HG03520 (cell line): ENCODE results near the gene MS4A6A.
A peak's percentile ranks its signal among the peaks of the same experiment; 100 is the strongest.
"Not testable (repeated sequence)": the region's sequence is repeated elsewhere in the genome, so short reads cannot be mapped to it uniquely, and the experiment has no call there.

ENCODE experiments used
- ATAC-seq: cut with Tn5 transposase; IDR thresholded peaks from one replicate; pipeline ENCODE4 v1.9.1; 2021; ENCODE audit warnings: mild to moderate bottlenecking, moderate library complexity; ENCODE audit not compliant: unreplicated experiment

MS4A6A gene

GRCh38 chr11:60182541-60183330 lies at the start of gene MS4A6A:
Gene MS4A6A (minus strand): TSS chr11:60183083. CDS start chr11:60181727, 1,356 bp downstream.
- ATAC-seq, result no peak

GRCh38 chr11:60230681-60231080 lies 47.8 kb upstream of the MS4A6A start:
- ATAC-seq, result no peak

GRCh38 chr11:60222141-60222540 lies 39.3 kb upstream of the MS4A6A start:
- ATAC-seq, result no peak

- no peak for ATAC-seq
Measured at GRCh38 chr11:60221692-60222091, 38.8 kb upstream of the MS4A6A start.

- ATAC-seq, result no peak
Measured at GRCh38 chr11:60221181-60221580, 38.3 kb upstream of the MS4A6A start.

GRCh38 chr11:60214386-60214785 lies 31.5 kb upstream of the MS4A6A start:
- ATAC-seq, result no peak

- ATAC-seq, result no peak
Measured at GRCh38 chr11:60211206-60211605, 28.3 kb upstream of the MS4A6A start.

GRCh38 chr11:60209977-60210376 lies 27.1 kb upstream of the MS4A6A start:
- ATAC-seq, result no peak

GRCh38 chr11:60208951-60209350 lies 26.1 kb upstream of the MS4A6A start:
- no peak for ATAC-seq

- no peak for ATAC-seq
Measured at GRCh38 chr11:60208146-60208895, 25.4 kb upstream of the MS4A6A start.

- ATAC-seq, result no peak
Measured at GRCh38 chr11:60206616-60207015, 23.7 kb upstream of the MS4A6A start.

GRCh38 chr11:60204922-60205321 lies 22.0 kb upstream of the MS4A6A start:
- no peak for ATAC-seq

GRCh38 chr11:60201334-60201733 lies 18.5 kb upstream of the MS4A6A start:
- not testable (repeated sequence) for ATAC-seq

- no peak for ATAC-seq
Measured at GRCh38 chr11:60197442-60197841, 14.6 kb upstream of the MS4A6A start.

- peak; percentile 37 for ATAC-seq
Measured at GRCh38 chr11:60195923-60196368, 13.1 kb upstream of the MS4A6A start.

GRCh38 chr11:60194511-60194910 lies 11.6 kb upstream of the MS4A6A start:
- ATAC-seq, result no peak

GRCh38 chr11:60193687-60194433 lies 11.0 kb upstream of the MS4A6A start:
- ATAC-seq, result peak; percentile 97

- ATAC-seq, result not testable (repeated sequence)
Measured at GRCh38 chr11:60192564-60192963, 9.7 kb upstream of the MS4A6A start.

- not testable (repeated sequence) for ATAC-seq
Measured at GRCh38 chr11:60188481-60188880, 5.6 kb upstream of the MS4A6A start.

- ATAC-seq, result not testable (repeated sequence)
Measured at GRCh38 chr11:60186128-60186527, 3.2 kb upstream of the MS4A6A start.

- ATAC-seq, result not testable (repeated sequence)
Measured at GRCh38 chr11:60185512-60185827, 2.6 kb upstream of the MS4A6A start.
